ENCODE results near the gene TP53BP2.

The TP53BP2 gene

GRCh38 chr1:223785808-223786207, 59.9 kb downstream of the TP53BP2 start:
- no peaks in the 10 kb centered on the region for H3F3A ChIP-seq (ENCODE audit: low read depth)
- no peak overlapping the region for H3K4me3 ChIP-seq (ENCODE audit: low read length, poor library complexity, severe bottlenecking)
- H3K9ac ChIP-seq (ENCODE audit: low read depth, low read length, poor library complexity, severe bottlenecking), result no peak overlapping the region
- H3K4me2 ChIP-seq (ENCODE audit: low read depth, low read length, poor library complexity, severe bottlenecking), result no peak overlapping the region
- no peaks in the 10 kb centered on the region for H3K79me2 ChIP-seq (ENCODE audit: insufficient read depth, low read length)
- H4K20me1 ChIP-seq (ENCODE audit: insufficient read depth, low read length, poor library complexity, severe bottlenecking), result no peaks in the 10 kb centered on the region
- TF ChIP-seq EZH2phosphoT487 (IDR thresholded peaks at IDR 0.05; ENCODE audit: borderline replicate concordance) (no peak), CTCF (conservative IDR thresholded peaks at IDR 0.05; ENCODE audit: low read length) (no peak)
- no peak overlapping the region for H2AFZ ChIP-seq (ENCODE audit: low read length)
- no peaks in the 10 kb centered on the region for H3K27me3 ChIP-seq (ENCODE audit: insufficient read depth, low read length, poor library complexity, severe bottlenecking)
- peaks cover 44% of the 10 kb centered on the region for H3K36me3 ChIP-seq (ENCODE audit: insufficient read depth, low read length)
- no peaks in the 10 kb centered on the region for H3K9me2 ChIP-seq (replicated peaks; ENCODE audit: low read depth, low read length)
- no peaks in the 10 kb centered on the region for H3K9me3 ChIP-seq (ENCODE audit: insufficient read depth, low read depth, low read length)
- H3K4me1 ChIP-seq (ENCODE audit: insufficient read depth, low read length, poor library complexity, severe bottlenecking), result no peaks in the 10 kb centered on the region

GRCh38 chr1:223784541-223784940, 61.2 kb downstream of the TP53BP2 start:
- no peaks in the 10 kb centered on the region for H3K79me2 ChIP-seq (ENCODE audit: insufficient read depth, low read length)
- H3K9me3 ChIP-seq (ENCODE audit: insufficient read depth, low read depth, low read length), result no peaks in the 10 kb centered on the region
- H3K36me3 ChIP-seq (ENCODE audit: insufficient read depth, low read length), result peaks cover 57% of the 10 kb centered on the region

GRCh38 chr1:223783676-223784075, 62.1 kb downstream of the TP53BP2 start:
- Histone ChIP-seq H3K27me3 (ENCODE audit: insufficient read depth, low read length, poor library complexity, severe bottlenecking) (no peaks in the 10 kb centered on the region), H3K9me3 (ENCODE audit: insufficient read depth, low read depth, low read length) (no peaks in the 10 kb centered on the region)

More at GRCh38 chr1:223784541-223784940, 61.2 kb downstream of the TP53BP2 start:
- Histone ChIP-seq H3K9ac (ENCODE audit: low read depth, low read length, poor library complexity, severe bottlenecking) (no peak overlapping the region), H3K27me3 (ENCODE audit: insufficient read depth, low read length, poor library complexity, severe bottlenecking) (no peaks in the 10 kb centered on the region), H3K4me1 (ENCODE audit: insufficient read depth, low read length, poor library complexity, severe bottlenecking) (no peaks in the 10 kb centered on the region), H2AFZ (ENCODE audit: low read length) (no peak overlapping the region), H3K4me2 (ENCODE audit: low read depth, low read length, poor library complexity, severe bottlenecking) (no peak overlapping the region), H3F3A (ENCODE audit: low read depth) (no peaks in the 10 kb centered on the region), H3K9me2 (replicated peaks; ENCODE audit: low read depth, low read length) (no peaks in the 10 kb centered on the region), H3K4me3 (ENCODE audit: low read length, poor library complexity, severe bottlenecking) (no peak overlapping the region), H4K20me1 (ENCODE audit: insufficient read depth, low read length, poor library complexity, severe bottlenecking) (no peaks in the 10 kb centered on the region)
- no peak for TF ChIP-seq CTCF (conservative IDR thresholded peaks at IDR 0.05; ENCODE audit: low read length)
- no peak for TF ChIP-seq EZH2phosphoT487 (IDR thresholded peaks at IDR 0.05; ENCODE audit: borderline replicate concordance)

More at GRCh38 chr1:223783676-223784075, 62.1 kb downstream of the TP53BP2 start:
- Histone ChIP-seq H3K4me3 (ENCODE audit: low read length, poor library complexity, severe bottlenecking) (no peak overlapping the region), H3K9me2 (replicated peaks; ENCODE audit: low read depth, low read length) (no peaks in the 10 kb centered on the region), H4K20me1 (ENCODE audit: insufficient read depth, low read length, poor library complexity, severe bottlenecking) (no peaks in the 10 kb centered on the region), H3K36me3 (ENCODE audit: insufficient read depth, low read length) (peaks cover 60% of the 10 kb centered on the region), H2AFZ (ENCODE audit: low read length) (no peak overlapping the region), H3F3A (ENCODE audit: low read depth) (no peaks in the 10 kb centered on the region), H3K9ac (ENCODE audit: low read depth, low read length, poor library complexity, severe bottlenecking) (no peak overlapping the region), H3K4me2 (ENCODE audit: low read depth, low read length, poor library complexity, severe bottlenecking) (no peak overlapping the region), H3K4me1 (ENCODE audit: insufficient read depth, low read length, poor library complexity, severe bottlenecking) (no peaks in the 10 kb centered on the region), H3K79me2 (ENCODE audit: insufficient read depth, low read length) (no peaks in the 10 kb centered on the region)
- TF ChIP-seq EZH2phosphoT487 (IDR thresholded peaks at IDR 0.05; ENCODE audit: borderline replicate concordance) (no peak), CTCF (conservative IDR thresholded peaks at IDR 0.05; ENCODE audit: low read length) (no peak)
